GM19099 (cell line): Measurements from ENCODE around the gene AVPR2.

ENCODE experiments used
- POLR2A ChIP-seq: IDR thresholded peaks from 3 replicates; pipeline ENCODE4 v1.6.1; 2011; ENCODE audit warnings: low read depth; ENCODE audit not compliant: insufficient read length; ENCODE audit errors: extremely low read depth

Gene AVPR2

DNA sequence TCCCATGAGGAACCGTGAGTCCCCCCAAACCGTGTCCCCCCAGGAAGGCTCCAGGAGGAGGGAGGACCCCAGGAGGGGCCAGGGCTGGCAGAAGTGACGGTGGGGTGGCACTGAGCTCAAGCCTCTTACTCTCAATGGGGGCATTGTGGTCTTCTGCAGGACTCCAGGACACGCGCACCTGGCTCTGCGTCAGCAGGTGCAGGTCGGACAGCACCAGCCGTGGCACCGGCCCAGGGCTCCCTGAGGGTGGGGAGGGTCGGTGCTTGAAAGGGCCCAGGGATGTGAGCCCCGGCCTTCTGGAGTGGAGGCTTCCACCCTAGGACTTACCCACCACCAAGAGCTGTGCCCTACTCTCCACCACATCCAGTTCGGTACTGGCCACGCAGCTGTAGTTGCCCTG lies 36.8 kb upstream of the AVPR2 start:
- no peak for TF ChIP-seq POLR2A

DNA sequence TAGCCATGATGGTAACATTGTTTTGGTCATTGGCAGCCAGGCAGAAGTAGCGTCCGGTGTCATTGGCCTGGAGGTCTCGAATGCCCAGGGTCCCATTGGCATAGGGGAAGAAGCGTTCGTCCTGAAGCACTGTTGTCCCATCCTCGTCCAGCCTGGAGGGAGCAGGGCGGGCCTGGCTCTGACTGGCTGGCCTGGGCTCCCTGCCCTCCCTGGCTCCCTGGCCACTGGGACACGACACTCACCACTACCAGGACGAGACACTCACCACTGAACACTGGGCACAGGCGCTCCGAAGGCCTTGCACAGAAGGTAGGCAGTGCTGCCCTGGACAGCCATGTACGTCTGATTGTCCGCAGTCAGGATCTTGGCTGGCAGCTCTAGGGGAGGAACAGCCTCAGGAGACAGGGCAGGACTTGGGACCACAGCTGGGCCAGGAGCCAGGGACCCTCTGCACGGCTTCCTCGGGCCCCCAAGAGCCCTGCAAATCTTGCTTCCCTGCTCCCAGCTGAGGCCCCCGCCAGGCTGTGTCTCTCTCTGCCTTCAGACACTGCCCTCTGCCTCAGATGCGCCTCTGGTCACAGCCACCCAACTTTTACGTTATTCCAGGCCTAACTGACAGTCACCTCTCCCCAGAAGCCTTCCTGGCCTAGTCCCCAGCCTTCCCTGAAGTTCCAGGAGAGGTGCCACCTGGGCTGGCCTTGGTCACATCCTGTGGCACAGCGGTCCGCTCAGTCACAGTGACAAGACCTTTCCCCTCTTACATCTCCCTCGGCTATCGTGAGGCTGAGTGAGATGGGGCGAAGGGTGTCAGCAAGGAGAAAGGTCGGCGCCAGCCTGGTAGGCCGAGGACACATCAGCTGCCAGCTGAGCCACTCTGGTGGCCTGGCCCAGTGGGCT lies 35.6 kb upstream of the AVPR2 start:
- no peak for TF ChIP-seq POLR2A

DNA sequence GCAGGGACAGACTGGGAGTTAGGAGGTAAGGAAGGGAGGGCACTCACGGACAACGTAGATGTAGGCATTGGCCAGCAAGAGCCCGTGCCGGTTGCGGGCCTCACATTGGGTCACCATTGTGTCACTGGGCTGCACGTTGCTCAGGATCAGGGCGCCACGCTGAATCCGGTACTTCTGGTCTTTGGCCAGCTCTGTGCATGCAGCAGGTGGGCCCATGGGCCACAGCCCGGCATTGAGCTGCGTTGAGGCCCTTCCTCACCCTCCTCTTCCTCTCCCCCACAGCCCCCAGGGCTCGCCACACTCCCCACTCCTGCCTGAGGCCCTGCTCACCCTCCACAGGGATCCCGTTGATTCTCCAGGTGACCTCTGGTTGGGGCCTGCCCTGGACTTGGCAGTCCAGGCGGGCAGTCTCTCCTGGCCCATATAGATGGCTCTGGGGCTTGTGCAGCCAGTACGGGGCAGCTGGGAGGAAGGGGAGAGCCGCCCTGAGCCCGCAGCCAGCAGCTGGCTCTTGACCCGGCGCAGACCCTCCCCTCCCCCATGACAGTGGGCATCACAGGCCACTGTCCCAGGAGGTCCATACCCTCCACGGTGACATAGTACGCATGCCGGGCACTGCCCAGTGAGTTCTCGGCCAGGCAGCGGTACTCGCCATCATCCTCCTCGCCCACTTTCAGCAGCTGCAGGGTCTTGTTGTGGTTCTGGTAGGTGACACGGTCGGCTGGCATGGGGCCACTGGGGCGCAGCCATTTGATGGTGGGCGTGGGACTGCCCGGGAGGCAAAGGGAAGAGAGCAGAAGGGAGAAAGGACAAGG lies 34.8 kb upstream of the AVPR2 start:
- no peak for TF ChIP-seq POLR2A

DNA sequence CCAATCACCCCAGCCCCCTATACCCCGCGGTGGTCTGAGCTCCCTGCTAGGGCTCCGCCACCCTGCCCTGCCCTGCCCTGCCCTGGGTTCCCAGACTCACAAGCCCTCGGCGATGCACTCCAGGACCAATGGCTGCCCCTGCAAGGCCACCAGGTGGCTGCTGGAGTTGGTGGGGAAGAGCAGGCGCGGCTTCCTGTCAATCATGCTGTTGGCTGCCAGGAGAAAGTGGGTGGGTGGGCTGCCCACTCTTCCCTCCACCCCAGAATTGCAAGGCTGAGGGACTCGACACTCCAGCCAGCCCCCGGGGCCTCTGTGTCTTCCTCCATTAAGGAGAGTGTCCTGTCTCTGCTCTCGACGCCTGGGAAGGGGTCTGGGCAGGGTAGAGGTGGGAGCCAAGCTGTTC lies 34.2 kb upstream of the AVPR2 start:
- no peak for TF ChIP-seq POLR2A

DNA sequence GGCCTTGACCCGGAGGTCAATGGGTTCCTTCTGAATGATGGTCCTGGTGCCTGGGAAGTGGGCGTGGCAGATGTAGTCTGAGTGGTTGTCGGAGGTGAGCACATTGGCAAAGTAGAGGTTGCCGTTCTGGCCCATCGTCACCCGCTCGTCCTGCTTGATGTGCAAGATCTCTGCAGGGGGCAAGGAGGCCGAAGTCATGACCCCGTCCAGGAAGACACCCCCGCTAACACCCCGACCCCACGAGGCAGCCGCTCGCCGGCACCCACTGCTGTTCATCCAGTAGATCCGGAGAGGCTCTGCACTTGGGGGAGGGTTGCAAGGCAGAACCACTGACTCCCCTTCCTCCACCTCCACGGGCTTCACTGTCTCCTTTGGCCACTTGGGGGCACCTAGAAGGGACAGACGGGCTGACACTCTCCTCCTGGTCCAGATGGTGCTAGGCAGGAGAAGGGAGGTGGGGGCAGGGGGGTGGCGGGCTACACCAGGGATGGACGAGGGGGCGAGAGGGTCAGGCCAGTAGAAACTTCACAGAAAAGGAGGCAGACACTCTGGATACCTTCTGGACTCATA lies 33.6 kb upstream of the AVPR2 start:
- no peak for TF ChIP-seq POLR2A

DNA sequence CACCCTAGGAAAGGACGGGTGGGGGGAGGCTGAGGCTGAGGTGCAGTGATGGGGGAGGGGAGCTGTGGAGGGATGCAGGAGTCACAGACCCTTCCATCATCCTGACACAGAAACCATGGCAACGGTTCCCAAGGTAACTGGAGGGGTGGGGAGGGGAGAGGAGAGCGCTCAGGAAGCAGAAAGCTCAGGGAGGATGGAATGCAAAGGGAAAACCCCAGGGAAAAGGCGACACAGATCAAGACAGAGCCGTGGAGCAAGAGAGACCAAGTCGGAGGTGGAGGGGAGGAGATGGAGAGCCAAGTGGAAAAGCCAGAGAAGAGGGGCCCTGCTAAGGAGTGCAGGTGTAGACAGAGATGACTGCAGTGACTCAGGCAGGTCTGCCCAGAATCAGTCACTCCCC lies 33.0 kb upstream of the AVPR2 start:
- no peak for TF ChIP-seq POLR2A

DNA sequence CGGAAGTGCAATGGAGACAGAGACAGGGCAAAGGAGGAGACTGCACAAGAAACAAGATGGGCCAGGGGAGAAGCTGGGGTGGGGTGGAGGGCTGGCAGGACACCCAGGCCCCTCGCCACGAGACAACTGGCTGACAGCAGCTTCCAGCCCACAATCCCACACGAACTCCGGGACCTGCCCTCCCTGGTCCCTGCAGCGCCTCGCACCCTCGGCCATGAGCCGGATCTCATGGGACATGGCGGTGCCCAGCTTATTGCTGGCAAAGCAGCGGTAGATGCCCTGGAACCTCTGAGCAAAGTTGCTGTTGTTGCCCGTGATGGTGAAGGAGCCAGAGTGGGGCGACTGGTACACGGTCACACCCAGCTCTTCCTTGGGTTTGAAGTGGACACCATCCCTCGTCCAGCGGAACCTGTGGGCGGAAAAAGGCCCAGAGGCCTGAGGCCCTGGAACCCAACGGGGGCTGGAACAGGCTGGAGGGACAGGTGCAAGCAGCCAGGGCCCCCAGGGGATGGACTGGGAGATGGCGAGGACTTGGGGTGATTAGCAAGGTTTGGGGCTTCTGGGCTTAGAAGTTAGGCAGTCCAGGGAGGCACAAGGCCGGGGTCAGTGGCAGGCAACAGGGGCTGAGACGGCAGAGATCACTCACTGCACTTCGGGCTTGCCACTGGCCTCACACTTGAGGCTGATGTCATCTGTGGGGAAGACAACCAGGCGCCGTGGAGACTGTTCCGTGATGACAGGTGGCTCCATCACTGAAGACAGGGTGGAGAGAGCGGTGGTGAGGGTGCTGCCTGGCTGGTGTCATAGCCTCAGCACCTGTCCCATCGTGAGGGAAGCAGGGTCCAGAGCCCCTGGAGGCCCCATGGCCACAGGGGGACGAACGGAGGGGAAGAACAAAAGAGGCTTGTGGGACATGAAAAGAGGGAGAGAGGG lies 32.3 kb upstream of the AVPR2 start:
- no peak for TF ChIP-seq POLR2A

DNA sequence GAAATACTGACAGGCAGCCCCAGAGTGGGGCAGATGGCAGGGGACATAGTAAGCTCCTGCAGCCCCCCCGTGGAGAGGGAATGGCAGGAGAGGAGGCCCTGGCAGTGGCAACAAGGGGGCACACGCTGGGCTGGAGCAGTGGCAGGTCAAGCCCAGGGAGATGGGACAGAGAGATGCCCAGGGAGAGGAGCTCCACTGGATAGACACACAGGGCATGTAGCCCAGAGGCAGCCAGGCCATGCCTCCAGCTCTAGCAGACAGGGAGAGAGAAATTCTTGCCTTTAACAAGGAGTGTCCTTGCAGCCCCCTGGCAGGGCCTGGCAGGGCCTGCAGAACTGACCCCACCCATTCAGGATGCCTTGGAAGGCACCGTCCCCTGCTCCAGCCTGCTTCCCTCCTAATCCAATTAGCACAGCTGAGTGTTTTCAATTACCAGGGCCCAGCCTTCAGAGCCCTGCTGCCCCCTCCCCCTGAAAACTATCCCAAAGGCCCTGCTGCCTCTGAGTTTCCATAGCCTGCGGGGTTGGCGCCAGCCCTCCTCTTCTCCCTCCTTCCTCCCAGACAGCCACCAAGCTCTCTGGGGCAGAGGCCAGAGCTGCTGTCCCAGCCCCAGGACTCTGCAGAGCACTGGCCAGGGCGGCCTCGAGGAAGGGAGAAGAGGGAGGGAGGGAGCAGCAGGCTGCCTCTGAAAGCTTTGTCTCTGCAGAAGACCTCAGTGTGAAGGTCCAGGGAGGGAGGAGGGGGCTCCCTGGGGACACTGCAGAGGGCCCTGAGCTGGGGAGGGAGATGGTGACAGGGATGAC lies 31.0 kb upstream of the AVPR2 start:
- no peak for TF ChIP-seq POLR2A

DNA sequence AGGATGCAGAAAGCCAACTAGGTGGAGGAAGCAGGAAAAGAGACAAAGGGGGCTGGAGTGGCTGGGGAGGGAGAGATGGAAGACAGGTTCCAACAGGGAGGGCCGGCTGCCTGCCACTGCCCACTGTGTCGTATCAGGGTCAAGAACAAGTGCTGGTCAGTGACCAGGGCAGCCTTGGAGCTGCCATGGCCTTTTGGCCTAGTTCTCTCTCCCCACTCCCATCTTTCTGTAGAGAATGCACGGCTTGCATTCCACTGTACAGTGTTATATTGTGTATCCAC lies 30.4 kb upstream of the AVPR2 start:
- TF ChIP-seq POLR2A = no peak

DNA sequence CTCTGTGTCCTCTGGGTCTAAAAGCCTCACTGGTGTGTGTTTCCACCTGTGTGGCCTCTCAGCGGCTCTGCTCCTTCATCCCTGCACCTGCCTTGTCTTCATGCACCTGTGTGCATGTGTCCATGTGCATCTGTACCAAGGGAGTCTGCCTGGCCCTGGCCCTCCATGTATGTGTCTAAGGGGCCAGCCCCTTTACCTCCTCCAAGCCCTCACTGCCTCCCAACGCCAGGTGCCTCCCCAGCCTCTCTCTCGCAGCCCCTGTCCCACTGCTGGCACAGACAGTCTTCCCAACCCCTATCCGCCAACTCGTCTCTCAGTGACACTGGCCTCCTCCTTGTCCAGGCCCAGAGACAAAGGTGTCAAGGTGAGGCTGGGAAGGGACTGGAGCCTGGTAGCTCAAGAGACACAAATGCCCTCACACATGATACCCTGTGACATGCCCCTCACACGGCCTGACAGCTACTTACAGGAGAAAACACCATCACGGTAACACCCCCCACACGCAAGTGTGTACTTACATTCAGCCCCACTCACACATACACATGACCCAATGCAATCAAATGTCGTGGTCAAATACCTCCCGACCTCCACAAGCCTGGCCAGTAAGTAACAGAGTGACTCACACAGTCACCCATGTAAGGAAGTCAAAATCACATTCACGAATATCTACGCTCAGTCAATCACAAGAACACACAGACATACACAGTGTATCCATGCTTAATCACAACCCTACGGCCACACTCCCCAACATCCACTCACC lies 29.9 kb upstream of the AVPR2 start:
- TF ChIP-seq POLR2A = no peak

DNA sequence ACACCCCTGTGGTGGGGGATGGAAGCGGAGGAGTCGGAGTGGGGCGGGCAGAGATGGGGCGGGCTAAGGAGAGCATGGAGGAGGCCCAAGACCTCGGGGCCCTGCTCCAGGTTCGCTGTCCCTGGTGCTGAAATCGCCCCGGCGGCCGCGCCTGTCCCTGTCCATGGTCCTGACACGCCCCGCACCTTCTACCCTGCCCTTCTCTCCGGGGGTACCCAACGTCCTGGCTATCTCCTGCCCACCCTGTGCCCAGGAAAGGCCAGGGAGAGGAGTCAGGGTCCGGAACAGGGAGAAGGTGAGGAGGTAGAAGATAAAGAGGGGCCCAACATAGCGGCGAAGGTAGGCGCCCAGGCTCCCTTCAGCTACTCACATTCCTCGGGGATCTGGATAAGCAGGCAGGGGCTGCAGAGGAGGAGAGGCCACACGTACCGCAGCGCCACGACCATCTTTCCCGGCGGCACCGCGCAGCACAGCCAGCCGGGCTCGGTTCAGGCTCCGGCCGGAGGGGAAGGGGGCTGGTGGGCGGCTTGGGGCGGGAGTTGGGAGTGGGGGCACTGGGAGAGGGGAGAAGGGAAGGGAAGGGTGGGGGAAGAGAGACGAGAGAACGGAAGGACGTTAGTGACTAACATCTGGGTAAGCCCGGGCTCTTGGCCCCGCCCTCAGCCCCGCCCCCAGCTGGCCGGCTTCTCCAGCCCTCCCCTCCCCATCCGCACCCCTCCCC lies 28.9 kb upstream of the AVPR2 start:
- no peak for TF ChIP-seq POLR2A

DNA sequence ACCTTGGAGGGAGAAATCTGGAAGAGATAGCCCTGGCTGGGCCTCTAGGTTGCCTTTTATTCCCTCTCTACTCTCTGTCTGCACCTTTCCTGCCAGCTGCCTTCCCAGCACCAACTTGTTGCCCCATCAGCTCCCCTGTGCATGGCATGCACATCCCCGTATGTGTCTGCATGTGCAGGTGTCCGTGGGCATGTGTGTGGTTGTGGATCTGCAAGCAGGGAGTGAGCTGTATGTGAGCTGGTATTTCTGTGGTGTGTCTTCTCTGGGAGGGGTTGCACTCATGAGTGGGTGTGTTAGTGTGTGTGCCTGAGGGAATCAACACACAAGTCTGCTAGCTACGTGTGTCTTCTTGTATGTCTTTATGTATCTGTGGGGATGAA lies 28.4 kb upstream of the AVPR2 start:
- TF ChIP-seq POLR2A = no peak
